SU-DHL-6 (cell line): Measurements from ENCODE around the gene C15orf40.

Source experiments
- CTCF ChIP-seq: fragments of 200-600 bp; sonication (generic); IDR thresholded peaks from one replicate; pipeline ENCODE4 v1.5.1; 2017; ENCODE audit warnings: antibody characterized with exemption, mild to moderate bottlenecking, low read length, moderate library complexity; ENCODE audit not compliant: insufficient read depth, poor library complexity, severe bottlenecking
- EZH2phosphoT487 ChIP-seq: fragments of 200-600 bp; sonication (generic), shearing (Covaris generic); conservative IDR thresholded peaks from 2 replicates; pipeline ENCODE4 v1.6.1; 2018; ENCODE audit warnings: mild to moderate bottlenecking, antibody characterized with exemption, low read length, moderate library complexity, mixed read lengths

GRCh38 chr15:82980981-82981380, 30.5 kb downstream of the C15orf40 start:
- TF ChIP-seq CTCF (no peak), EZH2phosphoT487 (no peak)
